ENCODE results near the gene TPCN2. TPM values are rescaled to one million over a fixed set of nuclear protein-coding genes. Genes with fewer than 3 reads are reported as not detected.

TPCN2 gene
- total RNA-seq, 4 donors from 2014 or later, result 18.7 to 34.5 (median 24.7) TPM

DNA sequence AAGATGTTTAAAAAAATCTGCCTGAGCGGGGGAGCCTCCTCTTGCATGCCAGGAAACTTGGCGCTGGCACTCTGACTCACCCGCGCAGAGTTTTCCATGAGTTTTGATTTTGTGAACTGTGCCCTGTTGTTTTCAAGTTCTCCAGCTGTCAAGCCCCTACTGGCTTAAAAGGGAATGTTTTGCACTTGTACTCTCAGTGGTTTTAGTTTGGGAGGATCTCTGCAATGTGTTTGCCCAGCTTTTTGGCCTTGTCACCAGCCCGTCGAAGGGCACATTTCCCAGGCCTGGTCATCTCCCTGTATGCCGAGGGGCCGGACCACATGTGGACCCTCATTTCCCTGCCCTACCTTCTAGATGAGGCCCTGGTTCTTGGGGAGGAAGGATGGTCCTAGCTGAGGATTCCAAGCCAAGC, 47.9 kb upstream of the TPCN2 start:
- H3K4me1 ChIP-seq, result peaks cover 41 to 87% (median 85%) of the 10 kb centered on the region in 4 donors

GRCh38 chr11:69001243-69002081, 47.3 kb upstream of the TPCN2 start:
- intact Hi-C loops (cut with DNase I), result loop anchor here (5.0 kb wide), 1 partner anchor 54 kb away; no protein-coding TSS in a partner anchor
- Histone ChIP-seq H3K36me3 (peaks cover 9 to 36% (median 26%) of the 10 kb centered on the region in 4 donors), H3K4me3 (no peak overlapping the region), H3K4me1 (peaks cover 41 to 93% (median 91%) of the 10 kb centered on the region in 4 donors), H3K9me3 (no peaks in the 10 kb centered on the region), H3K27ac (replicated peaks in 1 of 4) (peak overlapping the region; percentile 95 to 99 (median 97)), H3K27me3 (no peaks in the 10 kb centered on the region)
- TF ChIP-seq POLR2AphosphoS5 (IDR thresholded peaks at IDR 0.05), result no peak
- no peak for TF ChIP-seq EP300 (IDR thresholded peaks at IDR 0.05)
- TF ChIP-seq, protein P1, sequence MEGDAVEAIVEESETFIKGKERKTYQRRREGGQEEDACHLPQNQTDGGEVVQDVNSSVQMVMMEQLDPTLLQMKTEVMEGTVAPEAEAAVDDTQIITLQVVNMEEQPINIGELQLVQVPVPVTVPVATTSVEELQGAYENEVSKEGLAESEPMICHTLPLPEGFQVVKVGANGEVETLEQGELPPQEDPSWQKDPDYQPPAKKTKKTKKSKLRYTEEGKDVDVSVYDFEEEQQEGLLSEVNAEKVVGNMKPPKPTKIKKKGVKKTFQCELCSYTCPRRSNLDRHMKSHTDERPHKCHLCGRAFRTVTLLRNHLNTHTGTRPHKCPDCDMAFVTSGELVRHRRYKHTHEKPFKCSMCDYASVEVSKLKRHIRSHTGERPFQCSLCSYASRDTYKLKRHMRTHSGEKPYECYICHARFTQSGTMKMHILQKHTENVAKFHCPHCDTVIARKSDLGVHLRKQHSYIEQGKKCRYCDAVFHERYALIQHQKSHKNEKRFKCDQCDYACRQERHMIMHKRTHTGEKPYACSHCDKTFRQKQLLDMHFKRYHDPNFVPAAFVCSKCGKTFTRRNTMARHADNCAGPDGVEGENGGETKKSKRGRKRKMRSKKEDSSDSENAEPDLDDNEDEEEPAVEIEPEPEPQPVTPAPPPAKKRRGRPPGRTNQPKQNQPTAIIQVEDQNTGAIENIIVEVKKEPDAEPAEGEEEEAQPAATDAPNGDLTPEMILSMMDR (IDR thresholded peaks at IDR 0.05), result no peak
- 63% methylated on average over 18 of the region's 23 CpGs for WGBS
- no peak for DNase-seq (ENCODE audit: extremely low spot score)

More for the DNA sequence above, 47.9 kb upstream of the TPCN2 start:
- 28% methylated on average over 8 of the region's 8 CpGs for WGBS
- intact Hi-C loops (cut with DNase I), result loop anchor here (5.0 kb wide), 1 partner anchor 54 kb away; no protein-coding TSS in a partner anchor
- Histone ChIP-seq H3K9me3 (no peaks in the 10 kb centered on the region), H3K27ac (replicated peaks in 1 of 4) (peak overlapping the region; percentile 95 to 99 (median 97)), H3K27me3 (no peaks in the 10 kb centered on the region), H3K36me3 (peaks cover 5 to 30% (median 24%) of the 10 kb centered on the region in 4 donors), H3K4me3 (no peak overlapping the region)
- DNase-seq (ENCODE audit: extremely low spot score), result no peak
- TF ChIP-seq POLR2A (IDR thresholded peaks at IDR 0.05; ENCODE audit: low read depth), result no peak
- TF ChIP-seq, protein P1 (IDR thresholded peaks at IDR 0.05), result peak; percentile 30 to 75 (median 46)
- TF ChIP-seq EP300 (IDR thresholded peaks at IDR 0.05), result no peak
- TF ChIP-seq POLR2AphosphoS5 (IDR thresholded peaks at IDR 0.05), result peak; percentile 79 to 87

- H3K27me3 ChIP-seq, result no peaks in the 10 kb centered on the region
- 39% methylated on average over 6 of the region's 6 CpGs for WGBS
- intact Hi-C loops (cut with DNase I), result loop anchor here (5.0 kb wide), 1 partner anchor 55 kb away; no protein-coding TSS in a partner anchor
- H3K27ac ChIP-seq (replicated peaks in 1 of 4), result peak overlapping the region; percentile 95 to 99 (median 97)
- DNase-seq (ENCODE audit: extremely low spot score), result no peak
- peak in 1 of 2 donors; percentile 50 for TF ChIP-seq POLR2AphosphoS5 (IDR thresholded peaks at IDR 0.05)
- TF ChIP-seq, protein P1 (IDR thresholded peaks at IDR 0.05), result no peak
- H3K9me3 ChIP-seq, result no peaks in the 10 kb centered on the region
- peaks cover 9 to 36% (median 26%) of the 10 kb centered on the region in 4 donors for H3K36me3 ChIP-seq
- no peak overlapping the region for H3K4me3 ChIP-seq
- H3K4me1 ChIP-seq, result peaks cover 46 to 100% (median 98%) of the 10 kb centered on the region in 4 donors
These were observed 46.6 kb upstream of the TPCN2 start for GRCh38 chr11:69002110-69002569.

DNA sequence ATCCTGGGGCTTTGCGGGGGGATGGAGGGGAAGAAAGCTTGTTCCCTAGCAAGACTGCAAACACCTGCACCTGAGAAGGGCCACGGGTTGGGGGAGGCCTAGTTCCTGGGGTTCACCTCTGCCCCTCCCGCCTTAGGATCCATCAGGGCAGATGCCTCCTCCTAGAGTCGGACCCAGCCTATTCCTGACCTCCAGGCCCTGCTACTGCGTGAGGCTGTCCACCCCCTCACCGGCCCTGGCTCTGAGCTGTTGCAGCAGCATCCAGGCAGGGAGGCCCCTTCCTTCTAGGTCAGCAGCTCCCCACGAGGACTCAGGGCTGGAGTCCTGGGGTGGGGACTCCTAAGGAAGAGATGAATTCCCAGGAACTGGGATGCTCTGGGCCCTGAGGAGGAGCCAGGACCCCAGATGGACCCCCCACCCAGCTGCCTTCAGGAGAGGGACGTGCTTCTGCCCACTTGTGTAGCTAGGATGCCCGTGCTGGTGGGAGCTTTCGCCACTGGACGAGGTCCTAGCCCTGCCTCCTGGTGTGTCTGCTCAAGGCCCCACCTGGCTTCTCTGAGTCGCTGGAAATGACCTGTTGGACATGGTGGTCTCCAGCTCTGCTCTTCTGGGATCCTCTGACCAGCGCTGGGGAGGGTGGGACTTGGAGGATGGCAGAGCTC, 46.0 kb upstream of the TPCN2 start:
- Histone ChIP-seq H3K27me3 (no peaks in the 10 kb centered on the region), H3K4me1 (peaks cover 50 to 100% (median 100%) of the 10 kb centered on the region in 4 donors), H3K27ac (replicated peaks in 1 of 4) (peak overlapping the region; percentile 95 to 99 (median 97)), H3K9me3 (no peaks in the 10 kb centered on the region), H3K36me3 (peaks cover 9 to 36% (median 28%) of the 10 kb centered on the region in 4 donors), H3K4me3 (no peak overlapping the region)
- 49% methylated on average over 6 of the region's 13 CpGs for WGBS
- DNase-seq (ENCODE audit: extremely low spot score), result no peak
- intact Hi-C loops (cut with DNase I), result loop anchor here (5.0 kb wide), 1 partner anchor 55 kb away; no protein-coding TSS in a partner anchor
- TF ChIP-seq EP300 (IDR thresholded peaks at IDR 0.05), result no peak
- TF ChIP-seq POLR2AphosphoS5 (IDR thresholded peaks at IDR 0.05), result no peak

All from esophagus muscularis mucosa (tissue), 4 donors.